ENCODE data around the gene SARS1.

DNA sequence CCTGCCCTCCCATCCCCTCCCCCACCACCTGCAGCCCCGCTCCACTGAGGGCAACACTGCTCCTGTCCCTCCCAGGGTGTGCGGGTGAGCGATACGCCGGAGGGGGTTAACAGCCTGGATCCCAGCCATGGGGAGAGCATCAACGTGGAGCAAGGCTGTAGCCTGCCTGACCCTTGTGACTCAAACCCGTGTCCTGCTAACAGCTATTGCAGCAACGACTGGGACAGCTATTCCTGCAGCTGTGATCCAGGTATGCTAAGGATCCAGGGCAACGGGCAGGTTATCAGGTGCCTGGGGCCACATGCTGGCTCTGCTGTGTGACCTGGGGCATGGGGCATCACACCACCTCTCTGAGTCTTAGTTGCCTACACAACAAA is 50.6 kb downstream of the SARS1 start:
- TF ChIP-seq POLR2AphosphoS5 (IDR thresholded peaks at IDR 0.05) (no peak), POLR2A (IDR thresholded peaks at IDR 0.05) (no peak)
- TF ChIP-seq, protein P1, sequence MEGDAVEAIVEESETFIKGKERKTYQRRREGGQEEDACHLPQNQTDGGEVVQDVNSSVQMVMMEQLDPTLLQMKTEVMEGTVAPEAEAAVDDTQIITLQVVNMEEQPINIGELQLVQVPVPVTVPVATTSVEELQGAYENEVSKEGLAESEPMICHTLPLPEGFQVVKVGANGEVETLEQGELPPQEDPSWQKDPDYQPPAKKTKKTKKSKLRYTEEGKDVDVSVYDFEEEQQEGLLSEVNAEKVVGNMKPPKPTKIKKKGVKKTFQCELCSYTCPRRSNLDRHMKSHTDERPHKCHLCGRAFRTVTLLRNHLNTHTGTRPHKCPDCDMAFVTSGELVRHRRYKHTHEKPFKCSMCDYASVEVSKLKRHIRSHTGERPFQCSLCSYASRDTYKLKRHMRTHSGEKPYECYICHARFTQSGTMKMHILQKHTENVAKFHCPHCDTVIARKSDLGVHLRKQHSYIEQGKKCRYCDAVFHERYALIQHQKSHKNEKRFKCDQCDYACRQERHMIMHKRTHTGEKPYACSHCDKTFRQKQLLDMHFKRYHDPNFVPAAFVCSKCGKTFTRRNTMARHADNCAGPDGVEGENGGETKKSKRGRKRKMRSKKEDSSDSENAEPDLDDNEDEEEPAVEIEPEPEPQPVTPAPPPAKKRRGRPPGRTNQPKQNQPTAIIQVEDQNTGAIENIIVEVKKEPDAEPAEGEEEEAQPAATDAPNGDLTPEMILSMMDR (IDR thresholded peaks at IDR 0.05), result no peak

All from prostate gland (tissue), 2 donors.